HG02678 (cell line): ENCODE data around the gene ZNF580.

Source experiments
- ATAC-seq: cut with Tn5 transposase; IDR thresholded peaks from one replicate; pipeline ENCODE4 v1.9.1; 2021; ENCODE audit warnings: mild to moderate bottlenecking, moderate library complexity; ENCODE audit not compliant: unreplicated experiment

The ZNF580 gene

GRCh38 chr19:55688422-55689218 is 47.8 kb downstream of the ZNF580 start:
- ATAC-seq, result no peak

- ATAC-seq, result no peak
These were observed 48.8 kb downstream of the ZNF580 start for GRCh38 chr19:55689411-55690108.

GRCh38 chr19:55690109-55690768 is 49.4 kb downstream of the ZNF580 start:
- ATAC-seq, result no peak

- ATAC-seq, result no peak
These were observed 50.2 kb downstream of the ZNF580 start for GRCh38 chr19:55690769-55691545.

- ATAC-seq, result no peak
These were observed 51.0 kb downstream of the ZNF580 start for GRCh38 chr19:55691561-55692481.

- ATAC-seq, result no peak
These were observed 51.9 kb downstream of the ZNF580 start for GRCh38 chr19:55692681-55693081.
